Measurements from ENCODE around the gene DCLRE1B.
A peak's percentile ranks its signal among the peaks of the same experiment; 100 is the strongest.

DCLRE1B gene

DNA sequence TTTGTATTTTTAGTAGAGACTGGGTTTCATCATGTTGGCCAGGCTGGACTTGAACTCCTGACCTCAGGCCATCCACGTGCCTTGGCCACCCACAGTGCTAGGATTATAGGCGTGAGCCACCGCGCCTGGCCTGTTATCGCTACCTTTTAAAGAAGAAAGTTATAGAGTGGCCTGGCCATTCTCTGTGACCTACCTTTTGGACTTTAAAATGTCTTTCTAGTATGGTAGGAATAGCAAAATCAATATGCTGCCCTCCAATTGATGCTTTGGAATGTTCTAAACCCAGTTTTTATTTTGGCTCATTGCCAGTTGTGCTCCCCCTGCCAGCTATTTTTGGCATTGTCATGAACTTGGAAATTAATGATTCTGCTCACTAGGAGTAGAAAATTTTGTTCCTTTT, 43.9 kb downstream of the DCLRE1B start:
- no peak overlapping the region for H3K4me3 ChIP-seq (ENCODE audit: low read length, poor library complexity, severe bottlenecking)
- H3K9ac ChIP-seq (ENCODE audit: low read depth, low read length, poor library complexity, severe bottlenecking) = no peak overlapping the region
- peaks cover 71% of the 10 kb centered on the region for H4K20me1 ChIP-seq (ENCODE audit: insufficient read depth, low read length, poor library complexity, severe bottlenecking)
- H3K4me2 ChIP-seq (ENCODE audit: low read depth, low read length, poor library complexity, severe bottlenecking) = no peak overlapping the region
- H3K79me2 ChIP-seq (ENCODE audit: insufficient read depth, low read length) = peaks cover 95% of the 10 kb centered on the region
- no peaks in the 10 kb centered on the region for H3K9me3 ChIP-seq (ENCODE audit: insufficient read depth, low read depth, low read length)
- H3K4me1 ChIP-seq (ENCODE audit: insufficient read depth, low read length, poor library complexity, severe bottlenecking) = peaks cover 30% of the 10 kb centered on the region
- H3K27me3 ChIP-seq (ENCODE audit: insufficient read depth, low read length, poor library complexity, severe bottlenecking) = no peaks in the 10 kb centered on the region
- H3F3A ChIP-seq (ENCODE audit: low read depth) = peaks cover 4% of the 10 kb centered on the region; the same call in 1 of the 2 replicates
- no peak overlapping the region for H2AFZ ChIP-seq (ENCODE audit: low read length)
- H3K36me3 ChIP-seq (ENCODE audit: insufficient read depth, low read length) = peaks cover 40% of the 10 kb centered on the region; the same call in 1 of the 2 replicates
- no peak for TF ChIP-seq EZH2phosphoT487 (IDR thresholded peaks at IDR 0.05; ENCODE audit: borderline replicate concordance)
- TF ChIP-seq, protein P1, sequence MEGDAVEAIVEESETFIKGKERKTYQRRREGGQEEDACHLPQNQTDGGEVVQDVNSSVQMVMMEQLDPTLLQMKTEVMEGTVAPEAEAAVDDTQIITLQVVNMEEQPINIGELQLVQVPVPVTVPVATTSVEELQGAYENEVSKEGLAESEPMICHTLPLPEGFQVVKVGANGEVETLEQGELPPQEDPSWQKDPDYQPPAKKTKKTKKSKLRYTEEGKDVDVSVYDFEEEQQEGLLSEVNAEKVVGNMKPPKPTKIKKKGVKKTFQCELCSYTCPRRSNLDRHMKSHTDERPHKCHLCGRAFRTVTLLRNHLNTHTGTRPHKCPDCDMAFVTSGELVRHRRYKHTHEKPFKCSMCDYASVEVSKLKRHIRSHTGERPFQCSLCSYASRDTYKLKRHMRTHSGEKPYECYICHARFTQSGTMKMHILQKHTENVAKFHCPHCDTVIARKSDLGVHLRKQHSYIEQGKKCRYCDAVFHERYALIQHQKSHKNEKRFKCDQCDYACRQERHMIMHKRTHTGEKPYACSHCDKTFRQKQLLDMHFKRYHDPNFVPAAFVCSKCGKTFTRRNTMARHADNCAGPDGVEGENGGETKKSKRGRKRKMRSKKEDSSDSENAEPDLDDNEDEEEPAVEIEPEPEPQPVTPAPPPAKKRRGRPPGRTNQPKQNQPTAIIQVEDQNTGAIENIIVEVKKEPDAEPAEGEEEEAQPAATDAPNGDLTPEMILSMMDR (conservative IDR thresholded peaks at IDR 0.05; ENCODE audit: low read length) = peak; percentile 62
- H3K9me2 ChIP-seq (replicated peaks; ENCODE audit: low read depth, low read length) = no peaks in the 10 kb centered on the region

DNA sequence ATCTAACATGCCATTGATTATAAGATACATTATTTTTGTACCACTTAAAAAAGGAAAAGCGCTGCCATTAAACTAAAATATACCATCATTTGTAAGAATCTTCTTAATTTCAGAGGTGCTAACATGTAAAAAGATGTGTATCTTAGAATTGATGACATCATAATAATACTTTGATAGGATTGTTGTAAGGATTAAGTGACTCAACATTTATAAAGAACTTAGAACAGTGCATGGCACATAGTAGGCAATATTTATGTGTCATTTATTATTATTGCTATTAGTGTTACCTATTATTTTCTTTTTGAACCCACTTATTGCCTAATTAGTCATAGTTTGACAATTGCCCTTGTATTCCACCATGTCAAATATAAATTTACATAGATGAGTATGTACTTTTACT, 45.8 kb downstream of the DCLRE1B start:
- no peaks in the 10 kb centered on the region for H3K9me3 ChIP-seq (ENCODE audit: insufficient read depth, low read depth, low read length)
- H3K4me1 ChIP-seq (ENCODE audit: insufficient read depth, low read length, poor library complexity, severe bottlenecking) = peaks cover 27% of the 10 kb centered on the region
- peaks cover 85% of the 10 kb centered on the region for H3K79me2 ChIP-seq (ENCODE audit: insufficient read depth, low read length)
- no peak overlapping the region for H3K9ac ChIP-seq (ENCODE audit: low read depth, low read length, poor library complexity, severe bottlenecking)
- H4K20me1 ChIP-seq (ENCODE audit: insufficient read depth, low read length, poor library complexity, severe bottlenecking) = peaks cover 61% of the 10 kb centered on the region
- TF ChIP-seq, protein P1 (conservative IDR thresholded peaks at IDR 0.05; ENCODE audit: low read length) = no peak
- TF ChIP-seq EZH2phosphoT487 (IDR thresholded peaks at IDR 0.05; ENCODE audit: borderline replicate concordance) = no peak
- H3F3A ChIP-seq (ENCODE audit: low read depth) = peaks cover 4% of the 10 kb centered on the region; the same call in 1 of the 2 replicates
- no peaks in the 10 kb centered on the region for H3K9me2 ChIP-seq (replicated peaks; ENCODE audit: low read depth, low read length)
- H2AFZ ChIP-seq (ENCODE audit: low read length) = no peak overlapping the region
- no peaks in the 10 kb centered on the region for H3K27me3 ChIP-seq (ENCODE audit: insufficient read depth, low read length, poor library complexity, severe bottlenecking)
- H3K4me3 ChIP-seq (ENCODE audit: low read length, poor library complexity, severe bottlenecking) = no peak overlapping the region
- no peak overlapping the region for H3K4me2 ChIP-seq (ENCODE audit: low read depth, low read length, poor library complexity, severe bottlenecking)
- H3K36me3 ChIP-seq (ENCODE audit: insufficient read depth, low read length) = peaks cover 45% of the 10 kb centered on the region

DNA sequence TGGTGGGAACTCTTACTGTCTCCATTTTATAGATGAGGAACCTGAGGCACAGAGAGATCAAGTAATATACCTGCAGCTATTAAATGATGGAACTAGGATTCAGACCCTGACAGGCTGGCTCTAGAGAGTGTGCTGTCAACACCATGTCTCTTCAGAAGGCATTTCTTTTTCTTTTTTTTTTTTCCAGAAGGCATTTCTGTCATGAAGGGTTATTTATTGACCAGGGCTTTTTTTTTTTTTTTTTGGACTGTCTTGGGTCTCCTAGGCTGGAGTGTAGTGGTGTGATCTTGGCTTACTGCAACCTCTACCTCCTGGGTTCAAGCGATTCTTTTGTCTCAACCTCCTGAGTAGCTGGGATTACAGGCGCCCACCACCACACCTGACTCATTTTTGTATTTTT, 46.6 kb downstream of the DCLRE1B start:
- peaks cover 77% of the 10 kb centered on the region for H3K79me2 ChIP-seq (ENCODE audit: insufficient read depth, low read length)
- H3F3A ChIP-seq (ENCODE audit: low read depth) = peaks cover 4% of the 10 kb centered on the region; the same call in 1 of the 2 replicates
- no peak overlapping the region for H2AFZ ChIP-seq (ENCODE audit: low read length)
- H4K20me1 ChIP-seq (ENCODE audit: insufficient read depth, low read length, poor library complexity, severe bottlenecking) = peaks cover 53% of the 10 kb centered on the region
- TF ChIP-seq, protein P1 (conservative IDR thresholded peaks at IDR 0.05; ENCODE audit: low read length) = no peak
- no peak for TF ChIP-seq EZH2phosphoT487 (IDR thresholded peaks at IDR 0.05; ENCODE audit: borderline replicate concordance)
- no peaks in the 10 kb centered on the region for H3K27me3 ChIP-seq (ENCODE audit: insufficient read depth, low read length, poor library complexity, severe bottlenecking)
- H3K9ac ChIP-seq (ENCODE audit: low read depth, low read length, poor library complexity, severe bottlenecking) = no peak overlapping the region
- H3K4me2 ChIP-seq (ENCODE audit: low read depth, low read length, poor library complexity, severe bottlenecking) = no peak overlapping the region
- no peak overlapping the region for H3K4me3 ChIP-seq (ENCODE audit: low read length, poor library complexity, severe bottlenecking)
- H3K9me2 ChIP-seq (replicated peaks; ENCODE audit: low read depth, low read length) = no peaks in the 10 kb centered on the region
- peaks cover 51% of the 10 kb centered on the region for H3K36me3 ChIP-seq (ENCODE audit: insufficient read depth, low read length)
- H3K4me1 ChIP-seq (ENCODE audit: insufficient read depth, low read length, poor library complexity, severe bottlenecking) = peaks cover 19% of the 10 kb centered on the region
- H3K9me3 ChIP-seq (ENCODE audit: insufficient read depth, low read depth, low read length) = no peaks in the 10 kb centered on the region

Measured in Loucy (cell line).